Spleen (tissue), 7 donors: ENCODE measurements around the gene PLAAT4.

ENCODE experiments used
- POLR2AphosphoS5 ChIP-seq, 3 donors: sonication (generic); formaldehyde crosslinking; IDR thresholded peaks; one replicate each; pipeline ENCODE4 v1.5.1; 2017; ENCODE audit warnings: antibody characterized with exemption in 3 of 3
- TF ChIP-seq, protein P1 (sequence below), 11 experiments: fragments of 200-600 bp in 7 of 11; fragments of 450-650 bp in 4 of 11; sonication (generic) in 4 of 11; IDR thresholded peaks in 8 of 11; conservative IDR thresholded peaks in 3 of 11; 1 replicate in 7 of 11; 2 replicates in 4 of 11; pipeline versions ENCODE4 v1.4.0 to v1.8.0; 2016 to 2021; ENCODE audit warnings: antibody characterized with exemption in 11 of 11, inconsistent platforms in 4 of 11, mild to moderate bottlenecking in 1 of 11
- donor health status: DM: no; HTN: no; CAD: no; lungs with moderate emphysema.
- donor health status: DM: no; HTN: no; CAD: no.
- donor health status: DM: no; HTN: no; CAD: no.

DNA sequence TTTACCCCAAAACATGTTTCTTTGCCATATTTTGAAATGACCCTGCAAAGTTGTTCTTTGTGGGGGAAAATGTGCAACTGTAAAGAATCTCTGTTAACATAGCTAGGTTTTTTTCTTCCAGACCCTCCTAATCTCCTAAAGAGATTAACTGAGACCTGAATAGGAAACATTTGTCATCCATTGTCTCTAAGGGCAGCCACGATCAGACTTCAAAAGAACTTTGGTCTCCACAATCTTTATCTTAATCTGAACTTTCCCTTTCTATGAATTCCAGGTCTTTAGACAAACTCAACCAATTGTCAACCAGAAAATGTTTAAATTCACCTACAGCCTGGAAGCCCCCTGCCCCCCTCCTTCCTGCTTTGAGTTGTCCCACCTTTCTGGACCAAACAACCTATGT lies 35.4 kb upstream of the PLAAT4 start:
- TF ChIP-seq, protein P1, sequence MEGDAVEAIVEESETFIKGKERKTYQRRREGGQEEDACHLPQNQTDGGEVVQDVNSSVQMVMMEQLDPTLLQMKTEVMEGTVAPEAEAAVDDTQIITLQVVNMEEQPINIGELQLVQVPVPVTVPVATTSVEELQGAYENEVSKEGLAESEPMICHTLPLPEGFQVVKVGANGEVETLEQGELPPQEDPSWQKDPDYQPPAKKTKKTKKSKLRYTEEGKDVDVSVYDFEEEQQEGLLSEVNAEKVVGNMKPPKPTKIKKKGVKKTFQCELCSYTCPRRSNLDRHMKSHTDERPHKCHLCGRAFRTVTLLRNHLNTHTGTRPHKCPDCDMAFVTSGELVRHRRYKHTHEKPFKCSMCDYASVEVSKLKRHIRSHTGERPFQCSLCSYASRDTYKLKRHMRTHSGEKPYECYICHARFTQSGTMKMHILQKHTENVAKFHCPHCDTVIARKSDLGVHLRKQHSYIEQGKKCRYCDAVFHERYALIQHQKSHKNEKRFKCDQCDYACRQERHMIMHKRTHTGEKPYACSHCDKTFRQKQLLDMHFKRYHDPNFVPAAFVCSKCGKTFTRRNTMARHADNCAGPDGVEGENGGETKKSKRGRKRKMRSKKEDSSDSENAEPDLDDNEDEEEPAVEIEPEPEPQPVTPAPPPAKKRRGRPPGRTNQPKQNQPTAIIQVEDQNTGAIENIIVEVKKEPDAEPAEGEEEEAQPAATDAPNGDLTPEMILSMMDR (IDR thresholded peaks at IDR 0.05 in 8 of 11, conservative IDR thresholded peaks at IDR 0.05 in 3 of 11), result no peak
- no peak for TF ChIP-seq POLR2AphosphoS5 (IDR thresholded peaks at IDR 0.05)
